ENCODE results near the gene STRBP.

STRBP gene

GRCh38 chr9:123157221-123157620, 111.2 kb downstream of the STRBP start:
- no peak overlapping the region for H3K4me3 ChIP-seq (replicated peaks; ENCODE audit: low read depth, low read length)
- TF ChIP-seq CTCF (IDR thresholded peaks at IDR 0.05; ENCODE audit: low read depth, low read length, missing control alignments) = no peak
- no peak for DNase-seq (ENCODE audit: extremely low read depth, low read depth)

- DNase-seq (ENCODE audit: extremely low read depth, low read depth) = no peak
- no peak for TF ChIP-seq CTCF (IDR thresholded peaks at IDR 0.05; ENCODE audit: low read depth, low read length, missing control alignments)
- no peak overlapping the region for H3K4me3 ChIP-seq (replicated peaks; ENCODE audit: low read depth, low read length)
These were observed 117.5 kb downstream of the STRBP start for GRCh38 chr9:123150708-123151503.

- H3K4me3 ChIP-seq (replicated peaks; ENCODE audit: low read depth, low read length) = no peak overlapping the region
- DNase-seq (ENCODE audit: extremely low read depth, low read depth) = no peak
These were observed 119.3 kb downstream of the STRBP start for GRCh38 chr9:123149067-123149466.

GRCh38 chr9:123138163-123138562, 130.2 kb downstream of the STRBP start:
- H3K4me3 ChIP-seq (replicated peaks; ENCODE audit: low read depth, low read length) = no peak overlapping the region
- DNase-seq (ENCODE audit: extremely low read depth, low read depth) = no peak
- no peak for TF ChIP-seq CTCF (IDR thresholded peaks at IDR 0.05; ENCODE audit: low read depth, low read length, missing control alignments)

More at GRCh38 chr9:123149067-123149466, 119.3 kb downstream of the STRBP start:
- TF ChIP-seq CTCF (IDR thresholded peaks at IDR 0.05; ENCODE audit: low read depth, low read length, missing control alignments) = no peak

- no peak for DNase-seq (ENCODE audit: extremely low read depth, low read depth)
- H3K4me3 ChIP-seq (replicated peaks; ENCODE audit: low read depth, low read length) = no peak overlapping the region
These were observed 133.0 kb downstream of the STRBP start for GRCh38 chr9:123135430-123135829.

GRCh38 chr9:123132696-123133095, 135.7 kb downstream of the STRBP start:
- H3K4me3 ChIP-seq (replicated peaks; ENCODE audit: low read depth, low read length) = no peak overlapping the region
- no peak for DNase-seq (ENCODE audit: extremely low read depth, low read depth)
- no peak for TF ChIP-seq CTCF (IDR thresholded peaks at IDR 0.05; ENCODE audit: low read depth, low read length, missing control alignments)

More at GRCh38 chr9:123135430-123135829, 133.0 kb downstream of the STRBP start:
- no peak for TF ChIP-seq CTCF (IDR thresholded peaks at IDR 0.05; ENCODE audit: low read depth, low read length, missing control alignments)
